Measurements from ENCODE around the gene TREX2. TPM values are rescaled to one million over a fixed set of nuclear protein-coding genes. Genes with fewer than 3 reads are reported as not detected.

The TREX2 gene
- total RNA-seq, 3 donors from 2014 or later: 1.7 to 2.4 (median 2.2) TPM

Other genes starting within 250 kb of the TREX2 start
- gene PNMA6F, start 124.3 kb downstream of the TREX2 start, total RNA-seq: not detected
- 10 to 100 TPM; 12.1 to 13.8 (median 12.7) TPM for gene ZNF275, start 111.9 kb downstream of the TREX2 start, total RNA-seq
- gene PNMA6E, start 44.7 kb downstream of the TREX2 start, total RNA-seq: not detected
- gene ZFP92, start 34.6 kb downstream of the TREX2 start, total RNA-seq: 1 to 10 TPM; 1.1 to 1.5 (median 1.5) TPM
- gene HAUS7, start 24.5 kb upstream of the TREX2 start, total RNA-seq: 10 to 100 TPM; 77.1 to 90.3 (median 85.3) TPM
- under 1 TPM; 0.13 to 0.30 (median 0.16) TPM for gene BGN, start 48.9 kb upstream of the TREX2 start, total RNA-seq
- under 1 TPM in 1 of 3 donors, not detected in 2; 0.05 TPM for gene ATP2B3, start 71.6 kb upstream of the TREX2 start, total RNA-seq
- 10 to 100 TPM; 38.6 to 46.9 (median 39.1) TPM for gene CCNQ, start 153.1 kb upstream of the TREX2 start, total RNA-seq
- gene DUSP9, start 201.1 kb upstream of the TREX2 start, total RNA-seq: under 1 TPM; 0.11 to 0.42 (median 0.33) TPM
- under 1 TPM; 0.26 to 0.71 (median 0.51) TPM for gene PNCK, start 227.8 kb upstream of the TREX2 start, total RNA-seq
- 1 to 10 TPM; 1.1 to 1.9 (median 1.6) TPM for gene SLC6A8, start 241.9 kb upstream of the TREX2 start, total RNA-seq

Data from activated T-cell treated with anti-CD3 and anti-CD28 coated beads, Interleukin-2, amount 50 U/mL, for 4 hours (primary cell).